Measurements from ENCODE around the gene SHBG.

DNA sequence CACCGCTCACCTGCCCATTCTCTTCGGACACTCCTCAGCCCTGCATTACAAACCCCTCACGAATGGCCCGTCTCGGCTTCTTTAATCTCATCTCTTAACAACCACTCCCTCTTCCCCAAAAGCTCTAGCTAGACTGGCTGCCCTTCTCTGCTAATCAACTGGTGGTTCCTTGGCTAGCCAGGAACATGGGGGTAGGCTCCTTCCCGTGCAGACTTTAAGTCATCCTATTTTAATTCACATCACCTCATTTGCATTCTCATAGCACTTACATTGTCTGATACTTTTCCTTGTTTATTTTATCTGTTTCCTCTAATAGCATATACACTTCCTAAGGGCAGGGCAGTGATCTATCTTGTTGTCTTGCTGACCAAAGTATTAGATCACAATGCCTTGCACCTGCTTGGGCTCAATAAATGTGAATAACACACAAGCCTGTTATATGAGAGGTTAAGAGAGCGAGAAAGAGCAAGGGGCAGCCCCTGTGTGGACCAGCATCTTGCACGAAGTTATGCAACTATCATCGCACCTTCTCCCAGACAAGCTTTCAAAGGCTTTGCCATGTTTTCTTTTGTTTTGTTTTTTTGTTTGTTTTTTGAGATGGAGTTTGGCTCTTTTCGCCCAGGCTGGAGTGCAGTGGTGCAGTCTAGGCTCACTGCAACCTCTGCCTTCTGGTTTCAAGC lies 47.6 kb downstream of the SHBG start:
- TF ChIP-seq, protein P1, sequence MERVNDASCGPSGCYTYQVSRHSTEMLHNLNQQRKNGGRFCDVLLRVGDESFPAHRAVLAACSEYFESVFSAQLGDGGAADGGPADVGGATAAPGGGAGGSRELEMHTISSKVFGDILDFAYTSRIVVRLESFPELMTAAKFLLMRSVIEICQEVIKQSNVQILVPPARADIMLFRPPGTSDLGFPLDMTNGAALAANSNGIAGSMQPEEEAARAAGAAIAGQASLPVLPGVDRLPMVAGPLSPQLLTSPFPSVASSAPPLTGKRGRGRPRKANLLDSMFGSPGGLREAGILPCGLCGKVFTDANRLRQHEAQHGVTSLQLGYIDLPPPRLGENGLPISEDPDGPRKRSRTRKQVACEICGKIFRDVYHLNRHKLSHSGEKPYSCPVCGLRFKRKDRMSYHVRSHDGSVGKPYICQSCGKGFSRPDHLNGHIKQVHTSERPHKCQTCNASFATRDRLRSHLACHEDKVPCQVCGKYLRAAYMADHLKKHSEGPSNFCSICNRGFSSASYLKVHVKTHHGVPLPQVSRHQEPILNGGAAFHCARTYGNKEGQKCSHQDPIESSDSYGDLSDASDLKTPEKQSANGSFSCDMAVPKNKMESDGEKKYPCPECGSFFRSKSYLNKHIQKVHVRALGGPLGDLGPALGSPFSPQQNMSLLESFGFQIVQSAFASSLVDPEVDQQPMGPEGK (CRISPR knock-in tag; IDR thresholded peaks at IDR 0.05; ENCODE audit: borderline replicate concordance) = no peak
- no peak for TF ChIP-seq CSDC2 (CRISPR knock-in tag; IDR thresholded peaks at IDR 0.05)
- TF ChIP-seq OSR1 (CRISPR knock-in tag; IDR thresholded peaks at IDR 0.05) = no peak
- TF ChIP-seq ZFP30 (CRISPR knock-in tag; IDR thresholded peaks at IDR 0.05) = no peak
- no peak for TF ChIP-seq TCF4 (CRISPR knock-in tag; IDR thresholded peaks at IDR 0.05; ENCODE audit: borderline replicate concordance)
- no peak for TF ChIP-seq ZFP3 (CRISPR knock-in tag; IDR thresholded peaks at IDR 0.05)
- TF ChIP-seq, protein P2, sequence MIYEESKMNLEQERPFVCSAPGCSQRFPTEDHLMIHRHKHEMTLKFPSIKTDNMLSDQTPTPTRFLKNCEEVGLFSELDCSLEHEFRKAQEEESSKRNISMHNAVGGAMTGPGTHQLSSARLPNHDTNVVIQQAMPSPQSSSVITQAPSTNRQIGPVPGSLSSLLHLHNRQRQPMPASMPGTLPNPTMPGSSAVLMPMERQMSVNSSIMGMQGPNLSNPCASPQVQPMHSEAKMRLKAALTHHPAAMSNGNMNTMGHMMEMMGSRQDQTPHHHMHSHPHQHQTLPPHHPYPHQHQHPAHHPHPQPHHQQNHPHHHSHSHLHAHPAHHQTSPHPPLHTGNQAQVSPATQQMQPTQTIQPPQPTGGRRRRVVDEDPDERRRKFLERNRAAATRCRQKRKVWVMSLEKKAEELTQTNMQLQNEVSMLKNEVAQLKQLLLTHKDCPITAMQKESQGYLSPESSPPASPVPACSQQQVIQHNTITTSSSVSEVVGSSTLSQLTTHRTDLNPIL (CRISPR knock-in tag; IDR thresholded peaks at IDR 0.05; ENCODE audit: low read depth) = no peak
- no peak for TF ChIP-seq ZNF565 (CRISPR knock-in tag; conservative IDR thresholded peaks at IDR 0.05; ENCODE audit: low read depth)
- no peak for TF ChIP-seq RARB (CRISPR knock-in tag; IDR thresholded peaks at IDR 0.05)

Measured in SK-N-SH treated with all-trans-retinoic acid at 6 μM for 48 hours (cell line).